ENCODE measurements around the gene MIEF2.

DNA sequence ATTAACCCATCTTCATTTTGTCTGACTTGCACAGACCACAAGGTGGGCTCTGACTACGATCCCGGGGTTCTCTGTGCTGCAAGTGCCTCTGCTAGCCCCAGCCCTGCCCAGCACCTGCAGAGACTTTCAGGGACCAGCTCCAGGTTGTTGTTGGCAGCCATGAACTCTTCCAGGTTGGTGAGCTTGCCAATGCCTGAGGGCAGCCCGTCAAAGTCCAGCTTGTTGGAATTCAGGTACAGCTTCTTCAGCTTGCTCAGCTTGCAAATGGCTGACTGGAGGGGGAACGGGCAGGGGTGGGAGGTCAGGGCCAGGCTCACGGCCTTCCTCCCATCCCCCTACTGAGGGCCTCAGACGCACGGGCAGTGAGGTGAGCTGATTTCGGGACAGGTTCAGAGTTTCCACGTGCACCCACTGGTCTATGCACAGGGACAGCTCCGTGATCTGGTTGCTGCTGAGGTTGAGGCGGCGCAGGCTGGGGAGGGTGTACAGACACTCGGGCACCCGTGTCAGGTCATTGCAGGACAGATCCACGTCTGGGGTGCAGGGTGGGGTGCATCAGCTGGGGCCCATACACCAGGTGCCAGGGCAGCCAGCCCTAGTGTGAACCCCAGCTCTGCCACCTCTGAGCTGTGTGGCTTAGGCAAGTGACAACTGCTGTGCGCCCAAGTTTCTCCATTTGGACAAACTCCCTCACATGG lies 7.1 kb upstream of the MIEF2 start:
- TF ChIP-seq, protein P1, sequence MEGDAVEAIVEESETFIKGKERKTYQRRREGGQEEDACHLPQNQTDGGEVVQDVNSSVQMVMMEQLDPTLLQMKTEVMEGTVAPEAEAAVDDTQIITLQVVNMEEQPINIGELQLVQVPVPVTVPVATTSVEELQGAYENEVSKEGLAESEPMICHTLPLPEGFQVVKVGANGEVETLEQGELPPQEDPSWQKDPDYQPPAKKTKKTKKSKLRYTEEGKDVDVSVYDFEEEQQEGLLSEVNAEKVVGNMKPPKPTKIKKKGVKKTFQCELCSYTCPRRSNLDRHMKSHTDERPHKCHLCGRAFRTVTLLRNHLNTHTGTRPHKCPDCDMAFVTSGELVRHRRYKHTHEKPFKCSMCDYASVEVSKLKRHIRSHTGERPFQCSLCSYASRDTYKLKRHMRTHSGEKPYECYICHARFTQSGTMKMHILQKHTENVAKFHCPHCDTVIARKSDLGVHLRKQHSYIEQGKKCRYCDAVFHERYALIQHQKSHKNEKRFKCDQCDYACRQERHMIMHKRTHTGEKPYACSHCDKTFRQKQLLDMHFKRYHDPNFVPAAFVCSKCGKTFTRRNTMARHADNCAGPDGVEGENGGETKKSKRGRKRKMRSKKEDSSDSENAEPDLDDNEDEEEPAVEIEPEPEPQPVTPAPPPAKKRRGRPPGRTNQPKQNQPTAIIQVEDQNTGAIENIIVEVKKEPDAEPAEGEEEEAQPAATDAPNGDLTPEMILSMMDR (IDR thresholded peaks at IDR 0.05): no peak
- TF ChIP-seq POLR2A (IDR thresholded peaks at IDR 0.05): no peak
